ENCODE data around the gene CES5A.

CES5A gene

GRCh38 chr16:55873122-55873521 lies 2.1 kb downstream of the CES5A start:
- Histone ChIP-seq H4K20me1 (ENCODE audit: low read depth, low read length) (no peaks in the 10 kb centered on the region), H3K9ac (ENCODE audit: low read length) (no peak overlapping the region), H3K36me3 (ENCODE audit: low read length) (no peaks in the 10 kb centered on the region), H2AFZ (ENCODE audit: low read depth, low read length, severe bottlenecking) (no peak overlapping the region), H3K79me2 (ENCODE audit: insufficient read depth, low read length) (no peaks in the 10 kb centered on the region), H3K4me3 (ENCODE audit: insufficient read depth, low read length, poor library complexity, severe bottlenecking) (no peak overlapping the region), H3K9me2 (replicated peaks; ENCODE audit: insufficient read depth, low read length) (no peaks in the 10 kb centered on the region), H3K9me3 (ENCODE audit: insufficient read depth, low read length) (no peaks in the 10 kb centered on the region), H3K27ac (ENCODE audit: low read depth, low read length) (no peak overlapping the region), H3F3A (ENCODE audit: insufficient read depth) (no peaks in the 10 kb centered on the region), H3K27me3 (ENCODE audit: low read length) (no peaks in the 10 kb centered on the region), H3K4me2 (ENCODE audit: low read depth, low read length, poor library complexity, severe bottlenecking) (no peak overlapping the region)
- TF ChIP-seq, protein P1, sequence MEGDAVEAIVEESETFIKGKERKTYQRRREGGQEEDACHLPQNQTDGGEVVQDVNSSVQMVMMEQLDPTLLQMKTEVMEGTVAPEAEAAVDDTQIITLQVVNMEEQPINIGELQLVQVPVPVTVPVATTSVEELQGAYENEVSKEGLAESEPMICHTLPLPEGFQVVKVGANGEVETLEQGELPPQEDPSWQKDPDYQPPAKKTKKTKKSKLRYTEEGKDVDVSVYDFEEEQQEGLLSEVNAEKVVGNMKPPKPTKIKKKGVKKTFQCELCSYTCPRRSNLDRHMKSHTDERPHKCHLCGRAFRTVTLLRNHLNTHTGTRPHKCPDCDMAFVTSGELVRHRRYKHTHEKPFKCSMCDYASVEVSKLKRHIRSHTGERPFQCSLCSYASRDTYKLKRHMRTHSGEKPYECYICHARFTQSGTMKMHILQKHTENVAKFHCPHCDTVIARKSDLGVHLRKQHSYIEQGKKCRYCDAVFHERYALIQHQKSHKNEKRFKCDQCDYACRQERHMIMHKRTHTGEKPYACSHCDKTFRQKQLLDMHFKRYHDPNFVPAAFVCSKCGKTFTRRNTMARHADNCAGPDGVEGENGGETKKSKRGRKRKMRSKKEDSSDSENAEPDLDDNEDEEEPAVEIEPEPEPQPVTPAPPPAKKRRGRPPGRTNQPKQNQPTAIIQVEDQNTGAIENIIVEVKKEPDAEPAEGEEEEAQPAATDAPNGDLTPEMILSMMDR (IDR thresholded peaks at IDR 0.05; ENCODE audit: insufficient read depth, low read length, poor library complexity, severe bottlenecking): no peak
- no peak for TF ChIP-seq EZH2phosphoT487 (conservative IDR thresholded peaks at IDR 0.05; ENCODE audit: low read length)

DNA sequence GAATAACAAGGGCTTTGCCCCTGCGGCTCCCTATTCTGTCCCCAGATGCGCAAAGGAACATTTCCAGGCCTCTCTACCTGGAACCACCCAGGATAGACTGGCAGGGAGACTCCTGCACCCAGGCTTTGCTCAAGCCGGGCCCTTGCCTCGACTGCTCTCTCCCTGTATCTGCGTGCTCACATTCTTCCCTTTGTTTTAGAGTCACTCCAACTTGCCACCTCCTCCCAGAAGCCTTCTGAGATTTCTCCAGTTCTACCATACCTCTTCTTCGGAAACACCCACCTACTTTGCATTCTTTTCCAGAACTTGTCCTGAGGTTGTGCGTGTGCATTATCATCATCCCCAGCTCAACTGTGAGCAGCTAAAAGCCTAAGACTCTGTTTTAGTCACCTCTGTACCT lies 3.0 kb downstream of the CES5A start:
- Histone ChIP-seq H3K4me2 (ENCODE audit: low read depth, low read length, poor library complexity, severe bottlenecking) (no peak overlapping the region), H3K27ac (ENCODE audit: low read depth, low read length) (no peak overlapping the region), H3K36me3 (ENCODE audit: low read length) (no peaks in the 10 kb centered on the region), H4K20me1 (ENCODE audit: low read depth, low read length) (no peaks in the 10 kb centered on the region), H3K4me3 (ENCODE audit: insufficient read depth, low read length, poor library complexity, severe bottlenecking) (no peak overlapping the region), H3K9me3 (ENCODE audit: insufficient read depth, low read length) (no peaks in the 10 kb centered on the region), H3K9me2 (replicated peaks; ENCODE audit: insufficient read depth, low read length) (no peaks in the 10 kb centered on the region), H3K9ac (ENCODE audit: low read length) (no peak overlapping the region), H3K79me2 (ENCODE audit: insufficient read depth, low read length) (no peaks in the 10 kb centered on the region), H3K27me3 (ENCODE audit: low read length) (no peaks in the 10 kb centered on the region), H2AFZ (ENCODE audit: low read depth, low read length, severe bottlenecking) (no peak overlapping the region), H3F3A (ENCODE audit: insufficient read depth) (no peaks in the 10 kb centered on the region)
- TF ChIP-seq, protein P1 (IDR thresholded peaks at IDR 0.05; ENCODE audit: insufficient read depth, low read length, poor library complexity, severe bottlenecking): no peak
- no peak for TF ChIP-seq EZH2phosphoT487 (conservative IDR thresholded peaks at IDR 0.05; ENCODE audit: low read length)

GRCh38 chr16:55871411-55872038 lies 3.6 kb downstream of the CES5A start:
- H4K20me1 ChIP-seq (ENCODE audit: low read depth, low read length): no peaks in the 10 kb centered on the region
- no peaks in the 10 kb centered on the region for H3K79me2 ChIP-seq (ENCODE audit: insufficient read depth, low read length)
- H3K36me3 ChIP-seq (ENCODE audit: low read length): no peaks in the 10 kb centered on the region
- no peaks in the 10 kb centered on the region for H3K9me3 ChIP-seq (ENCODE audit: insufficient read depth, low read length)
- H3K27ac ChIP-seq (ENCODE audit: low read depth, low read length): no peak overlapping the region
- H3K9me2 ChIP-seq (replicated peaks; ENCODE audit: insufficient read depth, low read length): no peaks in the 10 kb centered on the region
- no peak overlapping the region for H3K4me3 ChIP-seq (ENCODE audit: insufficient read depth, low read length, poor library complexity, severe bottlenecking)
- H3K9ac ChIP-seq (ENCODE audit: low read length): no peak overlapping the region
- no peak overlapping the region for H3K4me2 ChIP-seq (ENCODE audit: low read depth, low read length, poor library complexity, severe bottlenecking)
- no peaks in the 10 kb centered on the region for H3K27me3 ChIP-seq (ENCODE audit: low read length)
- H2AFZ ChIP-seq (ENCODE audit: low read depth, low read length, severe bottlenecking): no peak overlapping the region
- no peaks in the 10 kb centered on the region for H3F3A ChIP-seq (ENCODE audit: insufficient read depth)
- TF ChIP-seq EZH2phosphoT487 (conservative IDR thresholded peaks at IDR 0.05; ENCODE audit: low read length): no peak
- TF ChIP-seq, protein P1 (IDR thresholded peaks at IDR 0.05; ENCODE audit: insufficient read depth, low read length, poor library complexity, severe bottlenecking): no peak
